ENCODE data around the gene BMPR1A. TPM values are rescaled to one million over a fixed set of nuclear protein-coding genes. Genes with fewer than 3 reads are reported as not detected.

The BMPR1A gene
- total and polyA plus RNA-seq, 9 of the 15 experiments (the other 6 are each of a cell fraction or from before 2014, with no cell fraction given), result 1.6 to 17.5 (median 9.1) TPM

GRCh38 chr10:86712317-86712707 is 44.1 kb upstream of the BMPR1A start:
- Histone ChIP-seq H3K9me3 (replicated peaks; ENCODE audit: control insufficient read depth, insufficient read depth, low read depth, low read length) (no peaks in the 10 kb centered on the region), H3K4me1 (replicated peaks in 1 of 2; ENCODE audit: control insufficient read depth in 2 of 2, insufficient read depth in 2 of 2, low read length in 2 of 2) (peaks cover 0 to 27% of the 10 kb centered on the region in 2 experiments; a peak in 3 of 5 replicates), H3K36me3 (ENCODE audit: control insufficient read depth, insufficient read depth, low read length) (no peaks in the 10 kb centered on the region), H3K79me2 (ENCODE audit: control insufficient read depth, insufficient read depth, low read length) (no peaks in the 10 kb centered on the region), H3K27me3 (ENCODE audit: control insufficient read depth in 2 of 2, insufficient read depth in 2 of 2, low read length in 2 of 2) (no peaks in the 10 kb centered on the region), H2AFZ (ENCODE audit: low read depth, low read length) (peak overlapping the region; percentile 83), H4K20me1 (replicated peaks; ENCODE audit: control insufficient read depth, insufficient read depth, low read length) (no peaks in the 10 kb centered on the region), H3K4me3 (no peak overlapping the region; the same call in 1 of the 2 replicates), H3K9me1 (ENCODE audit: control insufficient read depth, insufficient read depth, low read length) (no peaks in the 10 kb centered on the region), H3K27ac (ENCODE audit: extremely low read depth, low read depth, low read length) (no peak overlapping the region), H3K9ac (ENCODE audit: insufficient read depth in 1 of 2, low read depth in 2 of 2, low read length in 2 of 2) (peak overlapping the region; percentile 85 to 90; a peak in 2 of 4 replicates), H3K4me2 (ENCODE audit: insufficient read depth, low read length) (0 out of 2 replicates have a peak overlapping the region, but pooled peaks have one; percentile 71)
- POLR2A ChIA-PET, result interaction anchor here (0.6 to 1.9 kb wide), 3 partner anchors 21 to 353 kb away, joined by 3 to 5 read pairs (median 4); no protein-coding TSS in a partner anchor
- DNase-seq (ENCODE audit: extremely low read depth in 1 of 4, low spot score in 3 of 4), result no peak
- ATAC-seq, result no peak
- TF ChIP-seq YY1 (IDR thresholded peaks at IDR 0.05; ENCODE audit: borderline replicate concordance in 1 of 3, control insufficient read depth in 1 of 3, extremely low read depth in 1 of 3, insufficient read depth in 3 of 3, insufficient read length in 1 of 3, insufficient replicate concordance in 2 of 3, low read depth in 1 of 3, low read length in 2 of 3), result peak in 1 of 3 experiments; percentile 46
- TF ChIP-seq RBM34 (IDR thresholded peaks at IDR 0.05; ENCODE audit: borderline replicate concordance, insufficient read depth, low read length), result no peak
- TF ChIP-seq RBM25 (IDR thresholded peaks at IDR 0.05; ENCODE audit: low read depth, low read length, severe bottlenecking), result peak; percentile 18
- CTCF ChIA-PET (ENCODE audit: low intra/inter-chr PET ratio), result interaction anchor here (0.7 to 2.9 kb wide), 2 partner anchors 13 to 187 kb away, joined by 3 to 20 read pairs; no protein-coding TSS in a partner anchor
- FAIRE-seq, result no peak
- WGBS (ENCODE audit: insufficient coverage, low coverage, missing lambda C conversion rate), result 73% methylated on average over 5 of the region's 9 CpGs
- BruUV-seq (replicated peaks), result TSS peak; percentile 90
- in situ Hi-C loops (cut with MboI) (no loop called here), intact Hi-C loops (cut with micrococcal nuclease) (no loop called here)

Data from K562 (cell line).